RWPE1 (cell line): Measurements from ENCODE around the gene RAB3C.
"Not testable (repeated sequence)": the region's sequence is repeated elsewhere in the genome, so short reads cannot be mapped to it uniquely, and the experiment has no call there.

Source experiments
- CTCF ChIA-PET: fragments of 350-600 bp; sonication (Branson Sonifier 250); formaldehyde crosslinking; extraction: SDS; loops from one replicate; lab custom pipeline; 2021; lab: Yijun Ruan, JAX
- POLR2A ChIA-PET: fragments of 400-600 bp; formaldehyde crosslinking; extraction: SDS; loops from one replicate; lab custom pipeline; 2020; ENCODE audit warnings: antibody characterized with exemption; ENCODE audit not compliant: low non-redundant PET; lab: Yijun Ruan, JAX
- DNase-seq: peaks from one replicate; pipeline ENCODE4 v3.0.0; 2012; ENCODE audit warnings: low spot score
- H3K27ac ChIP-seq: fragments of 450-650 bp; 2 replicates; pipeline ENCODE4 v1.5.1; 2017
- CTCF ChIP-seq: fragments of 450-650 bp; conservative IDR thresholded peaks from 2 replicates; pipeline ENCODE4 v1.5.1; 2017; ENCODE audit warnings: low read depth, mild to moderate bottlenecking

Gene RAB3C

GRCh38 chr5:58706736-58707135 lies 123.9 kb downstream of the RAB3C start:
- no peak overlapping the region for H3K27ac ChIP-seq
- DNase-seq, result no peak
- no peak for TF ChIP-seq CTCF
- ChIA-PET CTCF (no interaction called here), POLR2A (no interaction called here)

DNA sequence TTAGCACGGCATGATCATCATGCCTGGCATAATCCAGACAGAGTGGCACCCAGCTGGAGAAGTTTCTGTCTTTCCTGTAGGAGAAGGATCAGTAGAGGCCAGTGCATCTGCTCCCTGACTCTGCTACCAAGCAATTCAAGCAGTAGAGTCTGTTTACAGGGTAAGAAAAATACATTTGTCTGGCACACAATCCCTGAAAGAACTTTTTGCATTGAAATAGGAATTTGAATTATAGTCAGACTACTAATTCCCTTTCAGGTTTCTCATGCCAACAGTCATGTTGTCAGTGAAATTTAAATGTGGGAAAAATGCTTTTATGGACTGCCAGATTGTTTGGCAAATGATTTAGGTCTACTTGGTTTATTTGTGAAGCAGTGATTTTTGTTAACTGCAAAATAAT lies 125.6 kb downstream of the RAB3C start:
- POLR2A ChIA-PET, result no interaction called here
- no peak for TF ChIP-seq CTCF
- no peak for DNase-seq
- CTCF ChIA-PET, result no interaction called here
- H3K27ac ChIP-seq, result no peak overlapping the region

GRCh38 chr5:58710425-58710824 lies 127.5 kb downstream of the RAB3C start:
- CTCF ChIA-PET, H3K27ac ChIP-seq, POLR2A ChIA-PET, DNase-seq: not testable (repeated sequence)

GRCh38 chr5:58710871-58711270 lies 128.0 kb downstream of the RAB3C start:
- CTCF ChIA-PET, result no interaction called here
- POLR2A ChIA-PET, result no interaction called here
- H3K27ac ChIP-seq, result no peak overlapping the region
- no peak for TF ChIP-seq CTCF
- DNase-seq, result no peak

GRCh38 chr5:58711965-58712364 lies 129.1 kb downstream of the RAB3C start:
- H3K27ac ChIP-seq, result no peak overlapping the region
- no peak for TF ChIP-seq CTCF
- no peak for DNase-seq
- ChIA-PET POLR2A (no interaction called here), CTCF (no interaction called here)

DNA sequence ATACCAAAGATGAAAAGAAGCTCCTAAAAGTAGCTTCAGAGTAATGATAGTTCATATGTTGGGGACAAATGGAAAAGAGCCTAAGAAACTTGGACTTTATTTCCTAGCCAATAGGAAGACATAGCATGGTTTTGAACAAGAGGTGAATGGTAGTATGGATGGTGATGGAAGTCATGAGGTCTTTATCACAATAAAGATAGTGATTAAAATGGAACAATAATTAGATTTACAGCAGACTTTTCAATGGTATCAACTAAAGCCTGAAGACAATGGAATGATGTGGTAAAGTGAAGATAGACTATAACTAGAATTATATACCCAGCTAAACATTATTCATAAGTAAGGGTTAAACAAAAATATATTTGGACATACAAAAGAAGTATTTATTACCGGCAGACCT lies 131.2 kb downstream of the RAB3C start:
- ChIA-PET CTCF (no interaction called here), POLR2A (no interaction called here)
- no peak overlapping the region for H3K27ac ChIP-seq
- TF ChIP-seq CTCF, result no peak
- DNase-seq, result no peak

DNA sequence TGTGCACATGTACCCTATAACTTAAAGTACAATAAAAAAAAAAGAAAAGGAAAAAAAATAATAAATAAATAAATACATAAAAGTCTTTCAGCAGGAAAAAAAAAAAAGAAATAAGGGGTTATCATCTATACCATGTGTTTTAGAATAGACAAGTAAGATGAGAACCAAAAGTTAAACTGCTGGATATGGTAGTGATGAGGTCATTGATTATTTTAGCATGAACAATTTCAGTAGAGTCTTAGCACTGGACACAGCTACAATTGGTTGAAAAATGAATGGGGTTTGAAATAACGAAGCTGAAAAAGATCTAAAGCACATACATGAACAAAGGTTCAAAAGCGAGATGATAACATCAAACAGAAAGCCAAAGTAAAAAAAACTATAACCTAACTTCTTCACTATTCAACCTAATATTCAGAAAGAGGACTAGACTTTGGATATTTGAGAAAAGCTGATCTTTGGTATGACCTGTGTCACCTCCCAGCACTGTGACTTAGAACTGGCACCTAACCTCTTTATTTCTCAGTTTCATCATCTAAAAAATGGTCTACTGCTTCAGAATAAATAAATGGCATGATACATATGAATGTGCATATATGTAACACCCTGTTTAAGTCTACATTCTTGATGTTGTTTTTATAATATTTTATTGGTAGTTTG lies 133.3 kb downstream of the RAB3C start:
- no peak for TF ChIP-seq CTCF

More for the DNA sequence above, 133.3 kb downstream of the RAB3C start:
- ChIA-PET CTCF (interaction anchor here (0.6 to 1.0 kb wide), 3 partner anchors 34 to 86 kb away, joined by 3 to 7 read pairs (median 3); no protein-coding TSS in a partner anchor), POLR2A (no interaction called here)
- DNase-seq, result no peak
- no peak overlapping the region for H3K27ac ChIP-seq
